ENCODE measurements around the gene RPS10. TPM values are rescaled to one million over a fixed set of nuclear protein-coding genes. Genes with fewer than 3 reads are reported as not detected.

The RPS10 gene
- polyA plus RNA-seq, result 1,000 to 10,000 TPM; 2,052 to 4,302 (median 2,586) TPM
- long read RNA-seq, donor 1, transcript RPS10-208 (5 exons, 1,407 nt), result minor isoform, 81 of 3,441 reads
- long read RNA-seq, donor 1, transcript RPS10-205 (3 exons, 734 nt), result minor isoform, 25 of 3,441 reads
- long read RNA-seq, donor 1, transcript RPS10-206 (6 exons, 781 nt), result minor isoform, 11 of 3,441 reads
- long read RNA-seq, donor 1, transcript RPS10-209 (6 exons, 588 nt), result major isoform, 2,344 of 3,441 reads
- long read RNA-seq, donor 1, partial matches to known transcripts, result 861 of 3,441 reads
- long read RNA-seq, donor 1, other reads (novel, unspliced or antisense), result 118 of 3,441 reads
- long read RNA-seq, donor 2, transcript RPS10-209 (6 exons, 588 nt), result major isoform, 378 of 558 reads
- long read RNA-seq, donor 2, transcript RPS10-208 (5 exons, 1,407 nt), result minor isoform, 10 of 558 reads
- long read RNA-seq, donor 2, partial matches to known transcripts, result 161 of 558 reads
- long read RNA-seq, donor 2, other reads (novel, unspliced or antisense), result 0 of 558 reads
- long read RNA-seq, donor 3, transcript RPS10-206 (6 exons, 781 nt), result minor isoform, 5 of 1,227 reads
- long read RNA-seq, donor 3, transcript RPS10-209 (6 exons, 588 nt), result major isoform, 810 of 1,227 reads
- long read RNA-seq, donor 3, transcript RPS10-205 (3 exons, 734 nt), result minor isoform, 15 of 1,227 reads
- long read RNA-seq, donor 3, transcript RPS10-208 (5 exons, 1,407 nt), result minor isoform, 31 of 1,227 reads
- long read RNA-seq, donor 3, partial matches to known transcripts, result 326 of 1,227 reads
- long read RNA-seq, donor 3, other reads (novel, unspliced or antisense), result 39 of 1,227 reads
- long read RNA-seq, donor 4, transcript RPS10-209 (6 exons, 588 nt), result major isoform, 18 of 20 reads
- long read RNA-seq, donor 4, partial matches to known transcripts, result 0 of 20 reads
- long read RNA-seq, donor 4, other reads (novel, unspliced or antisense), result 0 of 20 reads
- long read RNA-seq, donor 5, transcript RPS10-209 (6 exons, 588 nt), result major isoform, 263 of 437 reads
- long read RNA-seq, donor 5, partial matches to known transcripts, result 164 of 437 reads
- long read RNA-seq, donor 5, other reads (novel, unspliced or antisense), result 5 of 437 reads
- long read RNA-seq, donor 6, transcript RPS10-209 (6 exons, 588 nt), result major isoform, 774 of 1,228 reads
- long read RNA-seq, donor 6, transcript RPS10-208 (5 exons, 1,407 nt), result minor isoform, 36 of 1,228 reads
- long read RNA-seq, donor 6, transcript RPS10-205 (3 exons, 734 nt), result minor isoform, 20 of 1,228 reads
- long read RNA-seq, donor 6, partial matches to known transcripts, result 395 of 1,228 reads
- long read RNA-seq, donor 6, other reads (novel, unspliced or antisense), result 0 of 1,228 reads
- long read RNA-seq, donor 7, transcript RPS10-209 (6 exons, 588 nt), result major isoform, 1,106 of 1,550 reads
- long read RNA-seq, donor 7, transcript RPS10-206 (6 exons, 781 nt), result minor isoform, 9 of 1,550 reads
- long read RNA-seq, donor 7, transcript RPS10-205 (3 exons, 734 nt), result minor isoform, 14 of 1,550 reads
- long read RNA-seq, donor 7, transcript RPS10-208 (5 exons, 1,407 nt), result minor isoform, 30 of 1,550 reads
- long read RNA-seq, donor 7, partial matches to known transcripts, result 372 of 1,550 reads
- long read RNA-seq, donor 7, other reads (novel, unspliced or antisense), result 19 of 1,550 reads
- long read RNA-seq, donor 8, transcript RPS10-209 (6 exons, 588 nt), result major isoform, 139 of 179 reads
- long read RNA-seq, donor 8, transcript RPS10-208 (5 exons, 1,407 nt), result minor isoform, 5 of 179 reads
- long read RNA-seq, donor 8, partial matches to known transcripts, result 31 of 179 reads
- long read RNA-seq, donor 8, other reads (novel, unspliced or antisense), result 0 of 179 reads
- long read RNA-seq, donor 9, transcript RPS10-209 (6 exons, 588 nt), result major isoform, 220 of 316 reads
- long read RNA-seq, donor 9, transcript RPS10-208 (5 exons, 1,407 nt), result minor isoform, 9 of 316 reads
- long read RNA-seq, donor 9, partial matches to known transcripts, result 80 of 316 reads
- long read RNA-seq, donor 9, other reads (novel, unspliced or antisense), result 0 of 316 reads
- long read RNA-seq, donor 10, transcript RPS10-209 (6 exons, 588 nt), result major isoform, 1,082 of 1,540 reads
- long read RNA-seq, donor 10, transcript RPS10-205 (3 exons, 734 nt), result minor isoform, 12 of 1,540 reads
- long read RNA-seq, donor 10, transcript RPS10-208 (5 exons, 1,407 nt), result minor isoform, 28 of 1,540 reads
- long read RNA-seq, donor 10, partial matches to known transcripts, result 360 of 1,540 reads
- long read RNA-seq, donor 10, other reads (novel, unspliced or antisense), result 55 of 1,540 reads

DNA sequence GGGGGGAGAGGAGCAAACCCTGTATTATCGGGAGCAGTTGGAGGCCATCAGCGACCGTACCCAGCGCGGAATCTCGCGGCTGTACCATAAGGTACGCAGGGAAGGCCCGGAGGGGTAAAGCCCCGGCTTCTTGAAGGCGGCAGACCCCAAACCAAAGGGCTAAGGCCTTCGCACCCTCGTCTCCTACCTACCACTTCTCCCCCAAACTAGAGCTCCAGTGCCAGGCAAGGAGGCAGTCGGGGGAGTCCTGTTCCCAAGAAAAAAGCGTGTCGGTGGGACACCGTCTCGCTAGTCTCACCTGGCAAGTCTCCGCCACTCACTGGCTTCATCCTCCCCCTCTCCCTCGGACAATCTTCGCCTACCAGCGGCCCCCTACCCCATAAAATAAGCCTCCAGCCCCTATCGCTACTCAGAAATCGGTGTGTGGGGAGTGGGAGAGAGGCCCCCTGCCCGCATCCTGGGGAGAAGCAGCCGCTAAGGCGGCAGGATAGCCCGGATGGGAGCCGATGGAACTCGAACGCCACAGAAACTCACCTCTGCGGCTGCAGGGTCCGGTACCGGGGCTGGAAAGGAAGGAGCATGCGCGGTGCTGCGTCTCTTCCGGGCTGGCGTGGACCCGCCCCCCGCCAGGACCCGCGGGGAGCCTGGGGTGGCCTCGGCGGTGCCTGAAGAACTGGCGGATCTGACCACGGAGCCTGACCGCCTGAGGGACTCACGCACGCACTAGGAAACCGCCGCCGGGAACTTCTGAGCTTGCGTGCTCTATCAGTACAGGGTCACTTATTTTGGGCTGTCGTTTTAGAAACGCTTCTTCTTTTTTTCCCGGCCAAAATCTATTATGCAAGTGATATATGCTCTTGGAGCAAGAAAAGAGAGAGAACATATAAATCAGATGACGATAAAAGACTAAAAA lies at the start of gene RPS10:
TSS of gene RPS10 (minus strand) at position 572 of the 913 bp plus-strand sequence. CDS start 848 bp downstream, outside the sequence.
- peak within 1 kb of the TSS; percentile 81 to 97 (median 88) for H3K4me3 ChIP-seq (ENCODE audit: low read depth in 1 of 3, low read length in 3 of 3)
- peak; percentile 93 to 96 for DNase-seq
- H3K27ac ChIP-seq (ENCODE audit: low read depth in 1 of 3, low read length in 2 of 3), result peak within 1 kb of the TSS; percentile 74 to 85 (median 81)
- H3K36me3 ChIP-seq (ENCODE audit: control insufficient read depth in 3 of 3, insufficient read depth in 2 of 3, low read depth in 1 of 3, low read length in 3 of 3), result peaks cover 13 to 39% (median 14%) of the 10 kb centered on the region in 3 donors
- H3K27me3 ChIP-seq (ENCODE audit: control insufficient read depth in 3 of 3, insufficient read depth in 3 of 3, low read length in 3 of 3), result no peaks in the 10 kb centered on the region
- peaks cover 2 to 7% (median 6%) of the 10 kb centered on the region in 3 donors for H3K4me1 ChIP-seq (ENCODE audit: control insufficient read depth in 3 of 3, insufficient read depth in 2 of 3, low read depth in 1 of 3, low read length in 2 of 3)
- no peak for FAIRE-seq
- 0 to 1% (median 0%) methylated on average over 53 to 58 of the region's 58 CpGs for WGBS, 3 donors
- H3K9me3 ChIP-seq (ENCODE audit: control insufficient read depth in 2 of 2, insufficient read depth in 1 of 2, low read depth in 1 of 2, low read length in 1 of 2), result no peaks in the 10 kb centered on the region

DNA sequence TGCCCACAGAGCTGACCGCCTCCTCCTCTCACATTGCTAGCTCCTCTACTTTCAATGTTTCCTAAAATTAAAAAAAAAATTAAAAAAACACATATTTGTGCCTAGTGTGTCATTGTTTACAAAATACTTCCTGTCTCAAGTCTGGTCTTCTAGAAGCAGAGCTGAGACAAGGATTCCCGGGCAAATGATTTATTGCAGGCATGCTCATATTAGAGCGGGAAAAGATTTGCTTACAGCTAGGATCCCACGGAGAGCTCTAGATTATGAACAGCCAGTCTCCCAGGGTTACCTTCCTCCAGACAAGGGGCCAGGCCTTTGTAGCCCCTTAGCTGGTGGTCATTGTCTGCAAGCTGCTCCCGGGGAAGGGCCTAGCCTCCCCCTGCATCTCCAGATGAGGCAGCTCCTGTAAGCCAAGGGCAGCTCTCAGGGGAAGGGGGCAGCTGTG lies 49.4 kb upstream of the RPS10 start:
- no peak for FAIRE-seq
- WGBS, 3 donors, result 57 to 63% (median 58%) methylated on average over 5 of the region's 5 CpGs

GRCh38 chr6:34474754-34475153 lies 48.9 kb upstream of the RPS10 start:
- Histone ChIP-seq H3K9me3 (ENCODE audit: control insufficient read depth in 2 of 2, insufficient read depth in 1 of 2, low read depth in 1 of 2, low read length in 1 of 2) (peaks cover 0 to 6% of the 10 kb centered on the region in 2 donors), H3K27ac (ENCODE audit: low read depth in 1 of 3, low read length in 2 of 3) (no peak overlapping the region), H3K36me3 (ENCODE audit: control insufficient read depth in 3 of 3, insufficient read depth in 2 of 3, low read depth in 1 of 3, low read length in 3 of 3) (no peaks in the 10 kb centered on the region), H3K4me1 (ENCODE audit: control insufficient read depth in 3 of 3, insufficient read depth in 2 of 3, low read depth in 1 of 3, low read length in 2 of 3) (no peaks in the 10 kb centered on the region), H3K27me3 (ENCODE audit: control insufficient read depth in 3 of 3, insufficient read depth in 3 of 3, low read length in 3 of 3) (no peaks in the 10 kb centered on the region), H3K4me3 (ENCODE audit: low read depth in 1 of 3, low read length in 3 of 3) (no peak overlapping the region)
- DNase-seq (no peak), FAIRE-seq (no peak)
- WGBS, 3 donors, result 76 to 92% (median 88%) methylated on average over 2 of the region's 2 CpGs

More for the DNA sequence above, 49.4 kb upstream of the RPS10 start:
- no peak for DNase-seq
- peaks cover 0 to 6% of the 10 kb centered on the region in 2 donors for H3K9me3 ChIP-seq (ENCODE audit: control insufficient read depth in 2 of 2, insufficient read depth in 1 of 2, low read depth in 1 of 2, low read length in 1 of 2)
- no peak overlapping the region for H3K27ac ChIP-seq (ENCODE audit: low read depth in 1 of 3, low read length in 2 of 3)
- H3K36me3 ChIP-seq (ENCODE audit: control insufficient read depth in 3 of 3, insufficient read depth in 2 of 3, low read depth in 1 of 3, low read length in 3 of 3), result no peaks in the 10 kb centered on the region
- no peak overlapping the region for H3K4me3 ChIP-seq (ENCODE audit: low read depth in 1 of 3, low read length in 3 of 3)
- no peaks in the 10 kb centered on the region for H3K4me1 ChIP-seq (ENCODE audit: control insufficient read depth in 3 of 3, insufficient read depth in 2 of 3, low read depth in 1 of 3, low read length in 2 of 3)
- no peaks in the 10 kb centered on the region for H3K27me3 ChIP-seq (ENCODE audit: control insufficient read depth in 3 of 3, insufficient read depth in 3 of 3, low read length in 3 of 3)

DNA sequence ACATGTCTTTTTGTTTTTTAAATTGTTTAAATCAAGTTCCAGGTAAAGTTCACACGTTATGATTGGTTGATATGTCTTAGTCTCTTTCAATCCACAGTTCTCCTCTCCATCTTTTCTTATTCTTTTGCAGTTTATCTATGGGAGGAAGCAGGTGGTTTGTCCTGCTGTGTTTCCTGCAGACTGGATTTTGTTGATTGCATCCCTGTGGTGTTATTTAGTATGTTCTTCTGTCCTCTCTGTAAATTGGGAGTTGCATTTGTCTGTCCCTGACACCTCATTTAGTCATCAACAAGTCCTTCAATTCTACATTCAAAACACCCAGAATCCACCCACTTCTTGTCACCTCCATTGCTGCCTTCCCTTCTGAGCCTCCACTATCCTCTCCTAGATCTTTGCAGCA lies 48.1 kb upstream of the RPS10 start:
- no peaks in the 10 kb centered on the region for H3K36me3 ChIP-seq (ENCODE audit: control insufficient read depth in 3 of 3, insufficient read depth in 2 of 3, low read depth in 1 of 3, low read length in 3 of 3)
- no peak overlapping the region for H3K27ac ChIP-seq (ENCODE audit: low read depth in 1 of 3, low read length in 2 of 3)
- H3K4me1 ChIP-seq (ENCODE audit: control insufficient read depth in 3 of 3, insufficient read depth in 2 of 3, low read depth in 1 of 3, low read length in 2 of 3), result no peaks in the 10 kb centered on the region
- no peaks in the 10 kb centered on the region for H3K27me3 ChIP-seq (ENCODE audit: control insufficient read depth in 3 of 3, insufficient read depth in 3 of 3, low read length in 3 of 3)
- FAIRE-seq (no peak), DNase-seq (no peak)
- no peak overlapping the region for H3K4me3 ChIP-seq (ENCODE audit: low read depth in 1 of 3, low read length in 3 of 3)
- H3K9me3 ChIP-seq (ENCODE audit: control insufficient read depth in 2 of 2, insufficient read depth in 1 of 2, low read depth in 1 of 2, low read length in 1 of 2), result peaks cover 0 to 6% of the 10 kb centered on the region in 2 donors
- 79 to 84% (median 83%) methylated on average over 1 of the region's 1 CpG for WGBS, 3 donors

DNA sequence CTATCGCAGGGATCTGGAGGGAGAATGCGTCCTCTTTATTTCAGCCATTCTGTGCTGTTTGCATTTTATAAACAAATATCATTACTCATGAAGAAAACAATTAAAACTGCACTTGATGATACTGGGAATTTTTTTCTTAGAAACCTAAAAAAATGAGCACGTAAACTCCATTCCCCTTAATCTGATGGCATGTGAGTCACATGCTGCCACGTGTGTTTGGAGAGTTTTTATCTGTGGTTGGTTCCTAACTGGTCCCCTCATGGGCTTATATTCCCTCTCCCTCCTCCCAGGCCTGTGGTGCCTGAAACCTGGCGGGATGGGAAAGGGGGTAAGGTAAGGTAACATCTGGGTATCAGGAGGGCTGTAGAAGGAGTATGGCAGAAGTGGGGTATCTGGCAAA lies 46.6 kb upstream of the RPS10 start:
- Histone ChIP-seq H3K27me3 (ENCODE audit: control insufficient read depth in 3 of 3, insufficient read depth in 3 of 3, low read length in 3 of 3) (no peaks in the 10 kb centered on the region), H3K27ac (ENCODE audit: low read depth in 1 of 3, low read length in 2 of 3) (no peak overlapping the region), H3K36me3 (ENCODE audit: control insufficient read depth in 3 of 3, insufficient read depth in 2 of 3, low read depth in 1 of 3, low read length in 3 of 3) (no peaks in the 10 kb centered on the region), H3K4me1 (ENCODE audit: control insufficient read depth in 3 of 3, insufficient read depth in 2 of 3, low read depth in 1 of 3, low read length in 2 of 3) (no peaks in the 10 kb centered on the region), H3K4me3 (ENCODE audit: low read depth in 1 of 3, low read length in 3 of 3) (no peak overlapping the region), H3K9me3 (ENCODE audit: control insufficient read depth in 2 of 2, insufficient read depth in 1 of 2, low read depth in 1 of 2, low read length in 1 of 2) (peaks cover 0 to 6% of the 10 kb centered on the region in 2 donors)
- 83 to 87% (median 86%) methylated on average over 5 of the region's 5 CpGs for WGBS, 3 donors
- no peak for FAIRE-seq
- DNase-seq, result no peak

GRCh38 chr6:34469499-34469898 lies 43.6 kb upstream of the RPS10 start:
- WGBS, 3 donors, result 60 to 72% (median 69%) methylated on average over 3 of the region's 3 CpGs
- FAIRE-seq, result no peak
- Histone ChIP-seq H3K36me3 (ENCODE audit: control insufficient read depth in 3 of 3, insufficient read depth in 2 of 3, low read depth in 1 of 3, low read length in 3 of 3) (no peaks in the 10 kb centered on the region), H3K4me3 (ENCODE audit: low read depth in 1 of 3, low read length in 3 of 3) (no peak overlapping the region), H3K27ac (ENCODE audit: low read depth in 1 of 3, low read length in 2 of 3) (no peak overlapping the region), H3K9me3 (ENCODE audit: control insufficient read depth in 2 of 2, insufficient read depth in 1 of 2, low read depth in 1 of 2, low read length in 1 of 2) (peaks cover 0 to 6% of the 10 kb centered on the region in 2 donors), H3K27me3 (ENCODE audit: control insufficient read depth in 3 of 3, insufficient read depth in 3 of 3, low read length in 3 of 3) (peaks cover 0 to 17% (median 6%) of the 10 kb centered on the region in 3 donors), H3K4me1 (ENCODE audit: control insufficient read depth in 3 of 3, insufficient read depth in 2 of 3, low read depth in 1 of 3, low read length in 2 of 3) (no peaks in the 10 kb centered on the region)
- no peak for DNase-seq
